CD14-positive monocyte (primary cell): ENCODE data around the gene GHSR. TPM values are rescaled to one million over a fixed set of nuclear protein-coding genes. Genes with fewer than 3 reads are reported as not detected.

Experiments used
- DNase-seq, 3 donors: peaks; one replicate each; pipeline ENCODE4 v3.0.0-alpha.2; 2011 to 2022
- H2AFZ ChIP-seq: 2 replicates; pipeline ENCODE4 v1.6.0; 2012; ENCODE audit warnings: mild to moderate bottlenecking, low read depth, low read length, inconsistent platforms; ENCODE audit not compliant: insufficient read depth, poor library complexity, severe bottlenecking
- H3K27ac ChIP-seq, 2 donors: 1 replicate in 1 of 2; 2 replicates in 1 of 2; pipeline ENCODE4 v1.5.1; 2012 to 2013; ENCODE audit warnings: low read length in 2 of 2, control low read depth in 1 of 2, inconsistent platforms in 1 of 2, low read depth in 1 of 2, mild to moderate bottlenecking in 1 of 2
- H3K27me3 ChIP-seq, 2 donors: one replicate each; pipeline versions ENCODE4 v1.6.0 to v1.6.1; 2011 to 2013; ENCODE audit warnings: low read length in 2 of 2; ENCODE audit not compliant: control insufficient read depth in 2 of 2, insufficient read depth in 2 of 2
- H3K36me3 ChIP-seq, 2 donors: replicated peaks in 1 of 2; 1 replicate in 1 of 2; 2 replicates in 1 of 2; pipeline versions ENCODE4 v1.5.1 to v1.6.1; 2012 to 2013; ENCODE audit warnings: low read length in 2 of 2, control low read depth in 1 of 2, inconsistent platforms in 1 of 2, mild to moderate bottlenecking in 1 of 2; ENCODE audit not compliant: insufficient read depth in 2 of 2, control insufficient read depth in 1 of 2
- H3K4me1 ChIP-seq, 2 donors: 1 replicate in 1 of 2; 2 replicates in 1 of 2; pipeline versions ENCODE4 v1.5.1 to v1.6.1; 2012 to 2013; ENCODE audit warnings: low read length in 2 of 2, control low read depth in 1 of 2, inconsistent platforms in 1 of 2, mild to moderate bottlenecking in 1 of 2, moderate library complexity in 1 of 2; ENCODE audit not compliant: insufficient read depth in 2 of 2, control insufficient read depth in 1 of 2
- H3K4me2 ChIP-seq: replicated peaks from 2 replicates; pipeline ENCODE3; 2012; ENCODE audit warnings: low read length, moderate library complexity, mild to moderate bottlenecking; ENCODE audit not compliant: poor library complexity, severe bottlenecking; ENCODE audit errors: extremely low read depth
- H3K4me3 ChIP-seq, 3 experiments: fragments of 200-600 bp in 1 of 3; sonication (generic) in 1 of 3; replicated peaks in 1 of 3; 1 replicate in 2 of 3; 2 replicates in 1 of 3; pipeline ENCODE4 v1.5.1; 2011 to 2013; ENCODE audit warnings: low read length in 3 of 3, mild to moderate bottlenecking in 3 of 3, control low read depth in 2 of 3, low read depth in 2 of 3, inconsistent platforms in 1 of 3, moderate library complexity in 1 of 3
- H3K79me2 ChIP-seq: 2 replicates; pipeline ENCODE4 v1.6.0; 2012; ENCODE audit warnings: mild to moderate bottlenecking, control low read depth, inconsistent platforms, low read length, moderate library complexity; ENCODE audit not compliant: insufficient read depth
- H3K9ac ChIP-seq: 2 replicates; pipeline ENCODE4 v1.6.0; 2017; ENCODE audit warnings: low read length, mild to moderate bottlenecking; ENCODE audit not compliant: insufficient read depth, poor library complexity, severe bottlenecking
- H3K9me3 ChIP-seq, 2 donors: replicated peaks in 1 of 2; 1 replicate in 1 of 2; 2 replicates in 1 of 2; pipeline versions ENCODE4 v1.5.1 to v1.6.1; 2012 to 2013; ENCODE audit warnings: low read length in 2 of 2, control low read depth in 1 of 2; ENCODE audit not compliant: control insufficient read depth in 1 of 2, insufficient read depth in 1 of 2
- H4K20me1 ChIP-seq: 2 replicates; pipeline ENCODE4 v1.6.0; 2012; ENCODE audit warnings: mild to moderate bottlenecking, low read length, control low read depth, moderate library complexity; ENCODE audit not compliant: insufficient read depth
- H3K27ac Mint-ChIP-seq, 7 donors: one replicate each; pipeline ENCODE4 v1.8.0; 2020; ENCODE audit warnings: mild to moderate bottlenecking in 7 of 7, mixed read lengths in 7 of 7, moderate library complexity in 6 of 7, inconsistent platforms in 2 of 7
- H3K27me3 Mint-ChIP-seq, 3 donors: one replicate each; pipeline ENCODE4 v1.8.0; 2021 to 2022; ENCODE audit warnings: low read depth in 3 of 3, mild to moderate bottlenecking in 3 of 3, mixed read lengths in 3 of 3, moderate library complexity in 3 of 3, inconsistent platforms in 1 of 3
- H3K36me3 Mint-ChIP-seq, 2 donors: one replicate each; pipeline ENCODE4 v1.8.0; 2020; ENCODE audit warnings: mixed read lengths in 2 of 2, inconsistent platforms in 1 of 2, mild to moderate bottlenecking in 1 of 2
- H3K4me1 Mint-ChIP-seq: one replicate; pipeline ENCODE4 v1.8.0; 2020; ENCODE audit warnings: mild to moderate bottlenecking, mixed read lengths
- H3K4me3 Mint-ChIP-seq, 2 donors: one replicate each; pipeline ENCODE4 v1.8.0; 2020; ENCODE audit warnings: mild to moderate bottlenecking in 2 of 2, mixed read lengths in 2 of 2, moderate library complexity in 1 of 2
- H3K9me3 Mint-ChIP-seq, 7 donors: one replicate each; pipeline ENCODE4 v1.8.0; 2020 to 2022; ENCODE audit warnings: mixed read lengths in 7 of 7, mild to moderate bottlenecking in 6 of 7, moderate library complexity in 6 of 7, inconsistent platforms in 2 of 7
- WGBS: methylation state at CpG from one replicate; pipeline ENCODE4 v1.1.5; 2013; ENCODE audit warnings: missing lambda C conversion rate; ENCODE audit not compliant: insufficient coverage; 5-methylcytosine and 5-hydroxymethylcytosine counted together
- intact Hi-C, 2 donors: fragments of 100-400 bp; cut with micrococcal nuclease; formaldehyde crosslinking; loops; one replicate each; pipeline versions ENCODE4 v1.15.0 to v1.15.1; 2023
- polyA plus RNA-seq, 3 donors: library from polyadenylated mRNA; depleted of rRNA in 1 of 3; unstranded in 2 of 3; stranded (reverse) in 1 of 3; fragments of 300-500 nt in 2 of 3; fragments of >200 nt in 1 of 3; fragmentation: Illumina TruSeq in 2 of 3; gene quantifications; 1 replicate in 2 of 3; 2 replicates in 1 of 3; pipeline ENCODE4 v1.2.3, GENCODE V29; 2012 to 2021
- TF ChIP-seq, protein P1 (sequence below): fragments of 200-600 bp; IDR thresholded peaks from one replicate; pipeline ENCODE4 v1.8.0; 2022; ENCODE audit warnings: antibody characterized with exemption, mild to moderate bottlenecking

The GHSR gene
- polyA plus RNA-seq, 3 donors: not detected

DNA sequence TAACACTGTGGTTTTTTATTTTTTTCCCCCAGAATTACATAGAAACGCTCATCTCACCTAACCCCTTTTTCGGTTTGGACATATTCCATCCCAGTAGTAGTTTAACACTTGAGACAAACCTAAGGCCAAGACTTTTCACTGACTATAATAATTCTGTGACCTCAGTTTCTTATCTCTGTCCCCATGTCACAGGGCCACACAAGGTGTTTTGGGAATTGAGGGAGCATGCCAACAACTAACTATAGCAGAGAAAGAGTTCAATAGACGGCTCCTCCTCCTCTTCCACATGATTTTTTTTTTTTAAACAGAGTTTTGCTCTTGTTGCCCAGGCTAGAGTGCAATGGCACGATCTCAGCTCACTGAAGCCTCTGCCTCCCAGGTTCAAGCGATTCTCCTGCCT lies 27.4 kb upstream of the GHSR start:
- H3K36me3 Mint-ChIP-seq: no peaks in the 10 kb centered on the region
- Histone ChIP-seq H2AFZ (no peak overlapping the region), H3K9me3 (peaks cover 0 to 3% of the 10 kb centered on the region in 2 donors), H3K27ac (no peak overlapping the region), H4K20me1 (no peaks in the 10 kb centered on the region), H3K79me2 (no peaks in the 10 kb centered on the region), H3K4me1 (peaks cover 8 to 13% of the 10 kb centered on the region in 2 donors), H3K9ac (no peak overlapping the region), H3K27me3 (no peaks in the 10 kb centered on the region), H3K4me2 (no peak overlapping the region), H3K4me3 (no peak overlapping the region), H3K36me3 (no peaks in the 10 kb centered on the region)
- no peak for DNase-seq
- peaks cover 15% of the 10 kb centered on the region for H3K4me1 Mint-ChIP-seq
- H3K27ac Mint-ChIP-seq: no peak overlapping the region
- H3K27me3 Mint-ChIP-seq: peaks cover 0 to 7% (median 2%) of the 10 kb centered on the region in 3 donors
- intact Hi-C loops: no loop called here
- peaks cover 2 to 8% (median 4%) of the 10 kb centered on the region in 7 donors for H3K9me3 Mint-ChIP-seq
- WGBS: no CpG with 5 or more reads among the region's 5 CpGs
- no peak overlapping the region for H3K4me3 Mint-ChIP-seq
- TF ChIP-seq, protein P1, sequence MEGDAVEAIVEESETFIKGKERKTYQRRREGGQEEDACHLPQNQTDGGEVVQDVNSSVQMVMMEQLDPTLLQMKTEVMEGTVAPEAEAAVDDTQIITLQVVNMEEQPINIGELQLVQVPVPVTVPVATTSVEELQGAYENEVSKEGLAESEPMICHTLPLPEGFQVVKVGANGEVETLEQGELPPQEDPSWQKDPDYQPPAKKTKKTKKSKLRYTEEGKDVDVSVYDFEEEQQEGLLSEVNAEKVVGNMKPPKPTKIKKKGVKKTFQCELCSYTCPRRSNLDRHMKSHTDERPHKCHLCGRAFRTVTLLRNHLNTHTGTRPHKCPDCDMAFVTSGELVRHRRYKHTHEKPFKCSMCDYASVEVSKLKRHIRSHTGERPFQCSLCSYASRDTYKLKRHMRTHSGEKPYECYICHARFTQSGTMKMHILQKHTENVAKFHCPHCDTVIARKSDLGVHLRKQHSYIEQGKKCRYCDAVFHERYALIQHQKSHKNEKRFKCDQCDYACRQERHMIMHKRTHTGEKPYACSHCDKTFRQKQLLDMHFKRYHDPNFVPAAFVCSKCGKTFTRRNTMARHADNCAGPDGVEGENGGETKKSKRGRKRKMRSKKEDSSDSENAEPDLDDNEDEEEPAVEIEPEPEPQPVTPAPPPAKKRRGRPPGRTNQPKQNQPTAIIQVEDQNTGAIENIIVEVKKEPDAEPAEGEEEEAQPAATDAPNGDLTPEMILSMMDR: no peak

DNA sequence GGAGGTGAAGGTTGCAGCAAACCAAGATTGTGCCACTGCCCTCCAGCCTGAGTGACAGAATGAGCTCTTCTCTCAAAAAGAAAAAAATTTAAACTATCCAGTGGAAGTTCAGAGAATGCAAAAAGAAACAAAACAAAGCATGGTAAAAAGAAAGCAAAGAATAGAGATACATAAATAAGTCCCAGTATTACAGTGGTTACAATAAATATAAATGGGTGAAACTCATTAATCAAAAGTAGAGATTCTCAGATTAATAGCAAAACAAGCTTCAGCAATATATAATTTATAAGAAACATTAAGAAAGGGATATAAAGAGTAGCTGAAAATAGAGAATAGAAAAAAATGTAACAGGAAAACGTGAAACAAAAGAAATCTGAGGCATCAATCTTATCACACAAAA lies 23.6 kb upstream of the GHSR start:
- no peak overlapping the region for H3K27ac Mint-ChIP-seq
- WGBS: no CpG with 5 or more reads among the region's 1 CpG
- H3K79me2 ChIP-seq: no peaks in the 10 kb centered on the region
- peaks cover 2 to 8% (median 5%) of the 10 kb centered on the region in 7 donors for H3K9me3 Mint-ChIP-seq
- no peak overlapping the region for H3K4me3 Mint-ChIP-seq
- H3K9ac ChIP-seq: no peak overlapping the region
- TF ChIP-seq, protein P1: no peak
- no peak overlapping the region for H2AFZ ChIP-seq
- DNase-seq: no peak
- peaks cover 0 to 3% of the 10 kb centered on the region in 2 donors for H3K9me3 ChIP-seq
- intact Hi-C loops: no loop called here
- no peaks in the 10 kb centered on the region for H3K36me3 Mint-ChIP-seq
- no peak overlapping the region for H3K27ac ChIP-seq
- H3K27me3 ChIP-seq: no peaks in the 10 kb centered on the region
- H3K4me2 ChIP-seq: no peak overlapping the region
- H3K4me1 Mint-ChIP-seq: peaks cover 8% of the 10 kb centered on the region
- H3K4me1 ChIP-seq: peaks cover 1 to 10% of the 10 kb centered on the region in 2 donors
- H3K27me3 Mint-ChIP-seq: peaks cover 9 to 15% (median 11%) of the 10 kb centered on the region in 3 donors
- H3K4me3 ChIP-seq: no peak overlapping the region
- H3K36me3 ChIP-seq: no peaks in the 10 kb centered on the region
- no peaks in the 10 kb centered on the region for H4K20me1 ChIP-seq
